ENCODE data around the gene DXO.
"Not testable (repeated sequence)": the region's sequence is repeated elsewhere in the genome, so short reads cannot be mapped to it uniquely, and the experiment has no call there.

DXO gene

DNA sequence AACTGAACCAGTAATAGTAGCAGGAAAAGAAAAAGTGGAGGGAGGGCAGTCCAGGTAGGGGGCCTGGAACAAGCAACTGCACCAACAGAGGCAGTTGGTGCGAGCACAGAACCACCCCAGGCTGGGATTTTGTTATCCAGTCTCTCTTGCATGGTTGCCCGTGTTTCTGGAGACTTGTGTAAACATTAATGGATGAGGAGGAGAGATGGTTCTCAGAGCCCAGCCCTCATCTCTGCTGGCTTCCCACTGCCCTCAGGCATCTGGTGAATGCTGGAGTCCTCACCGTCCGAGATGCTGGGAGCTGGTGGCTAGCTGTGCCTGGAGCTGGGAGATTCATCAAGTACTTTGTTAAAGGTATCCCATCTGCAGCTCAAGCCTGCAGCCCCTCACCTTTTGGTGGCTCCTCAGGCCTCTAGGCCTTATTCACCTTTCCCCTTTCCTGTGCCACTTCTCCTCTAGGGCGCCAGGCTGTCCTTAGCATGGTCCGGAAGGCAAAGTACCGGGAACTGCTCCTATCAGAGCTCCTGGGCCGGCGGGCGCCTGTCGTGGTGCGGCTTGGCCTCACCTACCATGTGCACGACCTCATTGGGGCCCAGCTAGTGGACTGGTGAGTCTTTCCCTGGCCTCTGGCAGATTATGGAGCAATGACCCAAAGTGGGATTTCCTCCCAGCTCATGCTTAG, 8.4 kb upstream of the DXO start:
- DNase-seq (ENCODE audit: low read depth in 1 of 2, low spot score in 1 of 2), result not testable (repeated sequence)

DNA sequence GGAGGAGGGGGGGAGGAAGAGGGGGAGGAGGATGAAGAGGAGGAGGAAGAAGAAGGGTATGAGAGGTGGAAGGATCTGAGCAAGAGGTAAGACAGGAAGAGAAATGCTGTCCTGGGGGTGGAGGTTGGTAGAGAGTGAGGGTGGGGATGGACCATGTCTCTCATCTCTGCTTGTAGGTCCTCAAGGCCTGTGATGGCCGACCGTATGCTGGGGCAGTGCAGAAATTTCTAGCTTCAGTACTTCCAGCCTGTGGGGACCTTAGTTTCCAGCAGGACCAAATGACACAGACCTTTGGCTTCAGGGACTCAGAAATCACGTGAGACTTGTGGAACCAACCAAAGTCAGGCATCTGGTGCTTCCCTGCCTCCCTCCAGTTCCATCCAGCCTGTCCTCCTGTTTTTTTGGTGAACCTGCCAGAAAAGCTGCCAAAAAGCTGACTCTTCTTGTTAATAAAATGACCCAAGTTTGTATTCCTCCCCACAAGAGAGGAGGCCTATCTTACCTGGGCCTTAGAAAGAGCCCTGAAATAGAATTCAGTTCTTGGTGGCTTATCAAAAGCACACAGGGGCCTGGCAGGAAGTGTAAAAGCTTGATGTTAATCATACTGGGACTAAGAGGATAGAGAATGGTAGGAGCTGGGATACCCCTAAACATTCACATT, 7.4 kb upstream of the DXO start:
- DNase-seq (ENCODE audit: low read depth in 1 of 2, low spot score in 1 of 2), result no peak

DNA sequence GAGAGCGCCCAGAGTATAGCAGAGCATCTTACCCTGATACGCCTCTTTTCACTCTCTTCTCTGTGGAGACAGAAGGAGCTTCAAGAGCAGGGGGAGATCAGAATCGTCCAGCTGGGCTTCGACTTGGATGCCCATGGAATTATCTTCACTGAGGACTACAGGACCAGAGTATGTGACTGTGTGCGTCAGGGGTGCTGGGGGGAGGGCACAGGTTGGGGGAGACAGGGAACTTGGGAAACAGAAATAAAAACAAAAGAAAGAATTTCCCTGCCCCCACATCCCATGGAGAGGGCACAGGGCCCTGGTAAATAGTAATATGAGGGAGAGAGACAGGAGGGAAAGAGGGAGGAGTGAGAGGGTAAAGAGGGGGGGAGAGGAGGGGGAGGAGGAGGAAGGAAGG, 6.9 kb upstream of the DXO start:
- DNase-seq (ENCODE audit: low read depth in 1 of 2, low spot score in 1 of 2), result no peak

DNA sequence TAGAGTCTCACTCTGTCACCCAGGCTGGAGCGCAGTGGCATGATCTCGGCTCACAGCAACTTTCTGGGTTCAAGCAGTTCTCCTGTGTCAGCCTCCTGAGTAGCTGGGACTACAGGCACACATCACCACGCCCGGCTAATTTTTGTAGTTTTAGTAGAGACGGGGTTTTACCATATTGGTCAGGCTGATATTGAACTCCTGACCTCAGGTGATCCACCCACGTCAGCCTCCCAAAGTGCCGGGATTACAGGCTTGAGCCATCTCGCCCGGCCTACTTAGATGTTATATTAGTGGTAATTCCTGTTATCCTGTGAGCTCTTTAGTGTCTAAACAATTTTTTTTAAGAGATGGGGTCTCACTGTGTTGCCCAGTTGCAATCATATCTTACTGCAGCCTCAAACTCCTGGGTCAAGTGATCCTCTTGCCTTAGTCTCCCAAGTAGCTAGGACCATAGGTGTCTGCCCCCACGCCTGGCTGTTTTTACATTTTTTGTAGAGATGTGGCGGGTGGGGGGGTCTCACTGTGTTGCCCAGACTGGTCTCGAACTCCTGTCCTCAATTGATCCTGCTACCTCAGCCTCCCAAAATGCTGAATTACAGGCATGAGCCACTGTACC, 6.0 kb upstream of the DXO start:
- DNase-seq (ENCODE audit: low read depth in 1 of 2, low spot score in 1 of 2), result no peak

DNA sequence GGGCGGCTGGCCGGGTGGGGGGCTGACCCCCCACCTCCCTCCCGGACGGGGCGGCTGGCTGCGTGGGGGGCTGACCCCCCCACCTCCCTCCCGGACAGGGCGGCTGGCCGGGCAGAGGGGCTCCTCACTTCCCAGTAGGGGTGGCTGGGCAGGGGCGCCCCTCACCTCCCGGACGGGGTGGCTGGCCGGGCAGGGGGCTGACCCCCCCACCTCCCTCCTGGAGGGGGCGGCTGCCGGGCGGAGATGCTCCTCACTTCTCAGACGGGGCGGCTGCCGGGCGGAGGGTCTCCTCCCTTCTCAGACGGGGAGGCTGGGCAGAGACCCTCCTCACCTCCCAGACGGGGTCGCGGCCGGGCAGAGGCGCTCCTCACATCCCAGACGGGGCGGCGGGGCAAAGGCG, 4.1 kb upstream of the DXO start:
- not testable (repeated sequence) for DNase-seq (ENCODE audit: low read depth in 1 of 2, low spot score in 1 of 2)

DNA sequence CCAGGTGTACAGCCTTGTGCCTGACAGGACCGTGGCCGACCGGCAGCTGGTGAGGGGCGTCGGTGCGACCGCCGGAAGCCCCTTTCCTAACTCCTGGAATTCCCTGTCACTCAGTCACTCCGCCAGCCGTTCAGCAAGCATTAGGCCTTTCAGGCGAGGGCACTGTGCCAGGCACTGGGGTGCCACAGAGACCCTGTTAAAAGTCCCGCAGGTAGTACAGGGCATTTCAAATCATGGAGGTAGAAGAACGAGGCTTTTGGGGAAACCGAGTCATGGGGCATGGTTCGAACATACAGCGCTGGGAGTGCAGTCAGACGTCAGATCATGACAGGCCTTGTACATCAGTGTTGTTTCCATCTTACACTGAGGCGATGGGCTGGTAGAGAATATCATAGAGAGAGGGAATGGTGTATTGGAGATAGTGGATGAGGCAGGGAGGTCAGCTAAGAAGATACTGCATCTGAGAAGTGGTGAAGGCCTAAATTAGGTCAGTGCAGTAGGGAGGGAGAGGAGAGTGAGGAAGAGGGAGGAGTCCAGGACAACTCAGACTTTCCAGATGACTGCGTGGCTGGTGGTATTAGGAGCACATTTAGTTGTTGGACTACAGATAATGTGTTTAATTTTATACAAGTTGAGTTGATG, 892 bp upstream of the DXO start:
- no peak for DNase-seq (ENCODE audit: low read depth in 1 of 2, low spot score in 1 of 2)

DNA sequence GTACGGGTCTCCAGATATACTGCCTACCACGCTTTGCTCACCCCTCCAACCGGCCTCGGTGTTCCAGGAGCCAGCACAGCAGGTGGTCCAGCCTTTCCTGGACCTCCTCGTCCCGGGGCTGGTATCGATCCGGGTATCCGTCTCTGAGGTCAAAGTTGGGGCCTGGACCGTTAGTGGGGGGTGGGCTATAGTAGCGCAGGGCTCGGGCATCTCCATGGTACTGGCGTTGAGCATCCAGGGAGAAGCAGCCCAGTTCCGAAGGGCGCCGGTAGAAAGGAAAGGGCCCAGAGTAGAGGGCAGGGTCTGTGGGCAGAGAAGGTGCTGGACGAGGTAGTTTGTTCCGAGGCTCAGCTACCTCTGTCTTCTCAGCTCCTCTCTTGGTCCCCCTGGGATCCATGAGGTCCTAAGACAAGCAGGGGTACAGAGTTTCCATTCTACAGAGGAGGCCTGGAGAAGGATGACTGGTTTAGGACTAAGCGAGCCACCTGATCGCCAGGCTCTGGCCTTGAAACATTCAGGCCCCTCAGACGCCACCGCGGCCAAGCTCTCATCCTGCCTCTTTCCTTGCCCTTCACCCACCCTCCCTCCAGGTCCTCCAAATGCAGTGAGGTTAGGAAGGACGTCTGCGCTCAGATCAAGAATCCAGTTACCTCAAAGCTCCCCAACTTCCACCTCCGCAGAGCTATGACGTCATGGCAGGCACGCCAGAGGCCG, 502 bp downstream of the DXO start:
- DNase-seq (ENCODE audit: low read depth in 1 of 2, low spot score in 1 of 2), result no peak

DNA sequence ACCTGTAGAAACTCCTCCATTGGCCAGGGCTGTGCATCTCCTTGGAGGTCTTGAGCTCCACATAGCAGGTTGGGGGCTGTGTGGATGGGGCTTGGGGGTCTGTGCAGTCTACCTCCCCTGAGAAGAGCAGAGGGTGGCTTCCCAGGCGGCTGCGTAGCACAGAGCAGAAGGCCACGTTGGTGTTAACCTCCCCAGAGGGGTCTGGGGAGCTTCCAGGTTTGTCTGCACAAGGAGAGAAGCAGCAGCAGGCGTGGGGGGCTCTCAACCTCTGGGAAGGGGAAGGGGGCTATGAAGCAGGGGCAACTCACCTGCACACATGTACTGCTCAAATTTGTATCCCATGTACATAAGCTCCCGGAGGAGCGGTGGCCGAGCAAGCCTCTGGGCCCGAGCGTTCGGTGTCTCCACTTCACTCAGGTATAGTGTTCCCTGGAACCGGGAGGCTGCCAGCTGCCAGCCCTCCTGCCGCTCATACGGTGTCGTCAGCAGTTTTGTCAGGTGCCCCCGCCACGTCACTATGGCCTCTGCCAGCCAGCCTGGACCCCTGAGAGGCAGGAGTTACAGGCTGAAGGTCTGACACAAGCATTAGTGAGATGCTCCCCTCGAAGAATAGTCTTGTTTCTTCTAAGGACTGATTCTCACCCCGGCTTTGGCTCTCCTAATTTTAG, 1.2 kb downstream of the DXO start:
- DNase-seq (ENCODE audit: low read depth in 1 of 2, low spot score in 1 of 2), result no peak

DNA sequence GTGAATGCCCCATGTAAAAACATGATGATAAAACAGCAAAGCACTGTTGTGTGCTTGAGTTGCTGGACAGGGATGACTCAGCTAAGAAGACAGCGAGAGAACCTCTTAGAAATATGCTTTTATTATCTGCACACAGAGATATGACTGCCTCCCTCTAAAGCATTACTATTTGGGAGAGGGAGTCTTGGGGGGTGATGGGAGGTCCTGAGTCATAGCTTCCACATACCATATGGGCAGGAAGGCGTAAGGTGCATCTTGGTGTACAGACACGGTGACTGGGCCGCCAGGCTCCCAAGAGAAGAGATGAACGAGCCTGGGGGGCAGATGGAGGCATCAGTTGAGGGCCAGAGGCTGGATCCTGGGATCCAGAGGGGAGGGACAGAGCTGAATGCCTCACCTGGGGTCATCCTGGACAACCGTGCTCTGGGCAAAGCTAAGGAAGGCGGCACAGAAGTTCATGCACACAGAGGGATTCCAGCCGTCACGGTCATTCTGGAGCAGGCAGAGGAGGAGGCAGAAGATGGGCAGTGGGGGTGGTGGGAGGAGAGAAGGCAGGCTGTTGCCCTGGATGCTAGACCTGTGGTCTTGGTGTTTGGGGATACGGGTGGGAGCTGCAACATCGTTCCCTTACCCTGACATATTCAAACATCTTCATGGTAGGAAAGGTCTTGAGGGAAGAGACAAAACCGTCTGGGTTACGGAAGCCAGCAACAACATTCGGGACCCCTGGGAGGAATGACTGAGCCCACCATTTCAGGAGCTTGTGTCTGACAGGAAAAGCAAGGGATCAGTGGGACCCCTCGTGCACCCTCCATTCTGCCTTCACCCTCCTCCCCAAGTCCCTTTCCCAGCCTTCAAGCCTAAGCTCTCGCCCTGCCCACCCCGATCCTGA, 2.0 kb downstream of the DXO start:
- DNase-seq (ENCODE audit: low read depth in 1 of 2, low spot score in 1 of 2), result no peak

DNA sequence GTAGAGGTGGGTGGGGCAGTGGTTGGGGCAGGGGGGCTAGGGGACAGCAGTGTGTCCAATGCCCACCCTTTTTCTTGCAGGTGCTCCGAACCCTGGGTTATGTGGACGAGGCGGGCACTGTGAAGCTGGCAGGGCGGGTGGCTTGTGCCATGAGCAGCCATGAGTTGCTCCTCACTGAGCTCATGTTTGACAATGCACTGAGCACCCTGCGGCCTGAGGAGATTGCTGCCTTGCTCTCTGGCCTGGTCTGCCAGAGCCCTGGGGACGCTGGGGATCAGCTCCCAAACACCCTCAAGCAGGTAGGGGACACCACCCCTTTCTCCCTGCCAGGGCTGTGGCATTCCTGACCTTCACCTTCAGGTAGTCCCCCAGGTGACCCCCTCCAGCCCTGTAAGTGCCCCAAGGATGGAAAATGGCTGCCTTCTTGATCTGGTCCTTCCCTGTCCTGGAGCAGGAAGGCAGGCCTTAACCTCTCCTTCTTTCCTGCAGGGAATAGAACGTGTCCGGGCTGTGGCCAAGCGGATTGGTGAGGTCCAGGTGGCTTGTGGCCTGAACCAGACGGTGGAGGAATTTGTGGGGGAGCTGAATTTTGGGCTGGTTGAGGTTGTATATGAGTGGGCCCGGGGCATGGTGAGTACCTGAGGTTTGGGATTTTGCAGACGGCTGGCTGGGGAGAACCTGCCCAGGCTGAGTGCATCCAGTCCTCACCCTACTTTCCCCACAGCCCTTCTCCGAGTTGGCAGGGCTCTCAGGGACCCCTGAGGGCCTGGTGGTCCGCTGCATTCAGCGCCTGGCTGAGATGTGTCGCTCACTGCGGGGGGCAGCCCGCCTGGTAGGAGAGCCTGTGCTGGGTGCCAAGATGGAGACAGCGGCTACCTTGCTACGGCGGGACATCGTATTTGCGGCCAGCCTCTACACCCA, 2.9 kb downstream of the DXO start:
- no peak for DNase-seq (ENCODE audit: low read depth in 1 of 2, low spot score in 1 of 2)

DNA sequence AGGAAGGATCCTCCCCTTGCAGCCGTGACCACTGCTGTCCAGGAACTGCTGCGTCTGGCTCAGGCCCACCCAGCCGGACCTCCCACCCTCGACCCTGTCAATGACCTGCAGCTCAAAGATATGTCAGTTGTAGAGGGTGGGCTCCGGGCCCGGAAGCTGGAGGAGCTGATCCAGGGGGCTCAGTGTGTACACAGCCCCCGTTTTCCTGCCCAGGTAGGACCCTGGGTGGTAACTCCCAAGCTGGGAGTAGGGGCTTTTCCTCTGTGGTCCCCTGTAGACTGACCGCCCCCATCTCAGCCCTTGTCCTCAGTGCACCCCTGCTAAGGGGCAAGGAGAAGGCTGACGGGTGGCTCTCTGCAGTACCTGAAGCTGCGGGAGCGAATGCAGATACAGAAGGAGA, 3.6 kb downstream of the DXO start:
- no peak for DNase-seq (ENCODE audit: low read depth in 1 of 2, low spot score in 1 of 2)

DNA sequence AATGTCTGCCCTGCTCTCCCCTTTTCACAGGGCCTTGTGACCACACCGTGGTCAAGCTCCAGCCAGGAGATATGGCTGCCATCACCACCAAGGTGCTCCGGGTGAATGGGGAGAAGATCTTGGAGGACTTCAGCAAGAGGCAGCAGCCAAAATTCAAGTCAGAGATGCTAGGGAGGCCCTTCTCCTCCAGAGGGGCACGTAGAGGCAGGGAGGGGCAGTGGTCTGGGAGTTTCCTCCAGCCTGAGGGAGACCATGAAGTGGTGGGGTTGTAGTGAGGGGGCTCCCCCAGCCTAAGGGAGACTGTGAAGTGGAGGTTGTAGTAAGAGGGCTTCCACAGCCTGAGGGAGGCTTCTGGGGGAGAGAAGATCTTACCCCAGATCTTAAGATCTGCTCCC, 4.0 kb downstream of the DXO start:
- no peak for DNase-seq (ENCODE audit: low read depth in 1 of 2, low spot score in 1 of 2)

DNA sequence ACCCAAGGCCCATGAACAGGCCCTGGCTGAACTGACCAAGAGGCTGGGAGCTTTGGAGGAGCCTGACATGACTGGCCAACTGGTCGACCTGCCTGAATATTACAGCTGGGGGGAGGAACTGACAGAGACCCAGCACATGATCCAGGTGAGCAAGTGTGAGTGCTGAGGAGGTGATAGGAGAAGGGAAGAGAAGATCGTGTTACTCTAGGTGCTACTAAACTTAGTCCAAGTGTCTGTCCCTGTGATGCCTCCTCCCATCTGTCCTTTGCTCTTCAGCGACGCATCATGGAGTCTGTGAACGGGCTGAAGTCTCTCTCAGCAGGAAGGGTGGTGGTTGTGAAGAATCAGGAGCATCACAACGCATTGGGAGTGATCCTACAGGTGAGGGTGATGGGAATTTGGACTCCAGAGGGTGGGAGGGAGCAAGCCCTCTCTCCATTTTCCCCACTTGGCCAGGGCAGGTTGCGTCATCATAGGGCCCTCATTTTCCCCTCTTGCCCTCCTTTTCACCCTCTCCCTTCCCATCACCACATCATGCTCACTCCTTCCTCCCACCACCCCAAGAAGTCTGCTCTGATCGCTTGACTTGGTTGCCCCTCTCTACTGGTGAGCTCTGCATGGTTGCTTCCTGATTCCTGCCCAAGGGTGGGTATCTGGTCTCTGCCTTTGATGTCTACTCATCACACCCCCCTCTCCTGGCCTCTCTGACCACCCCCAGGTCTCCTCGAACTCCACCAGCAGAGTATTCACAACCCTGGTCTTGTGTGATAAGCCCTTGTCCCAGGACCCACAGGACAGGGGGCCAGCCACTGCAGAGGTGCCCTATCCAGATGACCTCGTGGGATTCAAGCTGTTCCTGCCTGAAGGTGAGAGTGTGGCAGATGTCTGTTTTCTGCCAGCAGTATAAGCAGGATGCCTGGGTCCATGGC, 4.7 kb downstream of the DXO start:
- DNase-seq (ENCODE audit: low read depth in 1 of 2, low spot score in 1 of 2), result no peak

DNA sequence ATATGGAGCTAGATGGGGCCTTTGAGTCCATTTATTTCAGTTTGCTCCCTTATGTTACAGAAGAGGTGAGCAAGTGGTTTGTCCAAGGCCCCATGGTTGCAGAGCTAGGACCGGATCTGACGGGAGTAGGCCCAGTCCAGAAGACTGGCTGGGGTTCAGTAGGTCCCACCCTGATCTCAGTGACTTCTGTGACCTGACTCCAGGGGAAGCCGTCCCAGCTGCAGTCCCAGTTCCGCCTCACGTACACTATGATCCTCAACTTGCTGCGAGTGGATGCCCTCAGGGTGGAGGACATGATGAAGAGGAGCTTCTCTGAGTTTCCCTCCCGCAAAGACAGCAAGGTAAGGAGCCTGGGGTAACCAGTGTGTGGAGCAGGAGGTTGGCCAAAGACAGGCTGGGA, 5.4 kb downstream of the DXO start:
- DNase-seq (ENCODE audit: low read depth in 1 of 2, low spot score in 1 of 2), result no peak

DNA sequence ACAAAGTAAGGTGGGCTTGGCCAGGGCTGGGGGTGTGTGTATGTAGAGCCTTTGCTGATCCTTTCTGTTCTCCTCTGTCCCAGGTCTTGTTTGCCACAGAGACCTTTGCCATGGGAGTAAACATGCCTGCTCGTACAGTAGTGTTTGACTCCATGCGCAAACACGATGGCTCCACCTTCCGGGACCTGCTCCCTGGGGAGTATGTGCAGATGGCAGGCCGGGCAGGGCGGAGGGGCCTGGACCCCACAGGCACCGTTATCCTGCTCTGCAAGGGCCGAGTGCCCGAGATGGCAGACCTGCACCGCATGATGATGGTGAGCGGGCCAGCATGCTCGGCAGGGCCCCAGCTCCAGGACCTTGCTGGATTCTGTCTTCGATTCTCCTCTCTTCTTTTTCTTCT, 6.2 kb downstream of the DXO start:
- no peak for DNase-seq (ENCODE audit: low read depth in 1 of 2, low spot score in 1 of 2)

DNA sequence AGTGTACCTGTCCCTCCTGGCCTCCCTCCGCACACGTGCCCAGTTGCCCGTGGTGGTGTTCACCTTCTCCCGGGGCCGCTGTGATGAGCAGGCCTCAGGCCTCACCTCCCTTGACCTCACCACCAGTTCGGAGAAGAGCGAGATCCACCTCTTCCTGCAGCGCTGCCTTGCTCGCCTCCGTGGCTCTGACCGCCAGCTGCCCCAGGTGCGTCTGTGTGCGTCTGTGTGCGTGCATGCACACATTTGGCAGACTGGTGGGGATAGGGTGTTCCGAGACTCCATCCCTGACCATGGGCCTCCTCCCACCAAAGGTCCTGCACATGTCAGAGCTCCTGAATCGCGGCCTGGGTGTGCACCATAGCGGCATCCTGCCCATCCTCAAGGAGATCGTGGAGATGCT, 8.0 kb downstream of the DXO start:
- no peak for DNase-seq (ENCODE audit: low read depth in 1 of 2, low spot score in 1 of 2)

DNA sequence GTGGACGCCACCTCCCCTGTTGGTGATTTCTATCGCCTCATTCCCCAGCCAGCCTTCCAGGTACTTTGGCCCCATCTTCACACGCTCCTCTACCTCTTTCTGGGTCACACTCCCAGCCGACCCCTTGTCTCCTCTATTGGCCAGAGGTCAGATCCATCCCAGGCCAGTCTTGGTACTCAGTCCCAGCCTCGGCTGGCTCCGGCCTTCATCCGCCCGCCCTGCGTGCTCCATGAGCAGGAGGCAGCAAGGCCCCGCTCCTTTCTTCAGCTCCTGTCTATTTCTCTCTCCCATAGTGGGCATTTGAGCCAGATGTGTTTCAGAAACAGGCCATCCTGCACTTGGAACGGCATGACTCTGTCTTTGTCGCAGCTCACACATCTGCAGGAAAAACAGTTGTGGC, 10.3 kb downstream of the DXO start:
- DNase-seq (ENCODE audit: low read depth in 1 of 2, low spot score in 1 of 2), result no peak
